ENCODE data around the gene KRT74.

- TF ChIP-seq, protein P1, sequence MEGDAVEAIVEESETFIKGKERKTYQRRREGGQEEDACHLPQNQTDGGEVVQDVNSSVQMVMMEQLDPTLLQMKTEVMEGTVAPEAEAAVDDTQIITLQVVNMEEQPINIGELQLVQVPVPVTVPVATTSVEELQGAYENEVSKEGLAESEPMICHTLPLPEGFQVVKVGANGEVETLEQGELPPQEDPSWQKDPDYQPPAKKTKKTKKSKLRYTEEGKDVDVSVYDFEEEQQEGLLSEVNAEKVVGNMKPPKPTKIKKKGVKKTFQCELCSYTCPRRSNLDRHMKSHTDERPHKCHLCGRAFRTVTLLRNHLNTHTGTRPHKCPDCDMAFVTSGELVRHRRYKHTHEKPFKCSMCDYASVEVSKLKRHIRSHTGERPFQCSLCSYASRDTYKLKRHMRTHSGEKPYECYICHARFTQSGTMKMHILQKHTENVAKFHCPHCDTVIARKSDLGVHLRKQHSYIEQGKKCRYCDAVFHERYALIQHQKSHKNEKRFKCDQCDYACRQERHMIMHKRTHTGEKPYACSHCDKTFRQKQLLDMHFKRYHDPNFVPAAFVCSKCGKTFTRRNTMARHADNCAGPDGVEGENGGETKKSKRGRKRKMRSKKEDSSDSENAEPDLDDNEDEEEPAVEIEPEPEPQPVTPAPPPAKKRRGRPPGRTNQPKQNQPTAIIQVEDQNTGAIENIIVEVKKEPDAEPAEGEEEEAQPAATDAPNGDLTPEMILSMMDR (IDR thresholded peaks at IDR 0.05) = no peak
- TF ChIP-seq POLR2AphosphoS5 (IDR thresholded peaks at IDR 0.05; ENCODE audit: low read depth, low read length) (no peak), REST (IDR thresholded peaks at IDR 0.05; ENCODE audit: insufficient read depth in 1 of 2, low read depth in 2 of 2, low read length in 1 of 2) (no peak)
Measured at GRCh38 chr12:52523824-52524223, 49.8 kb downstream of the KRT74 start.
